Astrocyte (in vitro differentiated cells and primary cell): ENCODE data around the gene TUT4. TPM values are rescaled to one million over a fixed set of nuclear protein-coding genes. Genes with fewer than 3 reads are reported as not detected.

Source experiments
- DNase-seq: peaks from one replicate; pipeline ENCODE4 v3.0.0-alpha.2; 2010; ENCODE audit warnings: low read depth
- FAIRE-seq: peaks from 2 replicates; lab custom pipeline; 2011; peaks lifted over from hg19 to GRCh38; lab: Jason Lieb, UNC
- H2AFZ ChIP-seq: 2 replicates; pipeline ENCODE4 v1.6.0; 2012; ENCODE audit warnings: low read depth, low read length, inconsistent platforms
- H3K27ac ChIP-seq: 2 replicates; pipeline ENCODE4 v1.5.1; 2011; ENCODE audit warnings: low read depth, low read length, inconsistent platforms
- H3K27me3 ChIP-seq: 2 replicates; pipeline ENCODE4 v1.6.0; 2011; ENCODE audit warnings: low read length, inconsistent platforms; ENCODE audit not compliant: insufficient read depth
- H3K36me3 ChIP-seq: 2 replicates; pipeline ENCODE4 v1.5.1; 2011; ENCODE audit warnings: low read length, inconsistent platforms; ENCODE audit not compliant: insufficient read depth
- H3K4me1 ChIP-seq: 2 replicates; pipeline ENCODE4 v1.5.1; 2011; ENCODE audit warnings: low read length, inconsistent platforms; ENCODE audit not compliant: insufficient read depth
- H3K4me2 ChIP-seq: 2 replicates; pipeline ENCODE4 v1.6.0; 2012; ENCODE audit warnings: low read length, inconsistent platforms
- H3K4me3 ChIP-seq: 2 replicates; pipeline ENCODE4 v1.5.1; 2011; ENCODE audit warnings: low read depth, mild to moderate bottlenecking, low read length, inconsistent platforms; ENCODE audit not compliant: insufficient read depth
- H3K79me2 ChIP-seq: 2 replicates; pipeline ENCODE4 v1.6.0; 2012; ENCODE audit warnings: mild to moderate bottlenecking, low read length, inconsistent platforms; ENCODE audit not compliant: insufficient read depth
- H3K9ac ChIP-seq: 2 replicates; pipeline ENCODE4 v1.6.0; 2012; ENCODE audit warnings: mild to moderate bottlenecking, low read length, inconsistent platforms
- H3K9me3 ChIP-seq: 2 replicates; pipeline ENCODE4 v1.5.1; 2012; ENCODE audit warnings: low read depth, mild to moderate bottlenecking, low read length, inconsistent platforms; ENCODE audit not compliant: insufficient read depth
- H4K20me1 ChIP-seq: 2 replicates; pipeline ENCODE4 v1.6.0; 2012; ENCODE audit warnings: low read length, inconsistent platforms; ENCODE audit not compliant: insufficient read depth
- H3K27ac Mint-ChIP-seq: one replicate; pipeline ENCODE4 v1.8.0; 2021; ENCODE audit warnings: mild to moderate bottlenecking, mixed read lengths; ENCODE audit not compliant: unreplicated experiment
- H3K27me3 Mint-ChIP-seq: one replicate; pipeline ENCODE4 v1.8.0; 2021; ENCODE audit warnings: low read depth, mixed read lengths; ENCODE audit not compliant: unreplicated experiment
- H3K36me3 Mint-ChIP-seq: one replicate; pipeline ENCODE4 v1.8.0; 2021; ENCODE audit warnings: low read depth, mixed read lengths; ENCODE audit not compliant: unreplicated experiment
- H3K4me1 Mint-ChIP-seq: one replicate; pipeline ENCODE4 v1.8.0; 2021; ENCODE audit warnings: low read depth, mixed read lengths; ENCODE audit not compliant: unreplicated experiment
- H3K4me3 Mint-ChIP-seq: one replicate; pipeline ENCODE4 v1.8.0; 2021; ENCODE audit warnings: mild to moderate bottlenecking, moderate library complexity, mixed read lengths; ENCODE audit not compliant: unreplicated experiment
- H3K9me3 Mint-ChIP-seq: one replicate; pipeline ENCODE4 v1.8.0; 2021; ENCODE audit warnings: mild to moderate bottlenecking, mixed read lengths; ENCODE audit not compliant: unreplicated experiment
- CTCF ChIP-seq: IDR thresholded peaks from 2 replicates; pipeline ENCODE4 v1.5.1; 2011; ENCODE audit warnings: low read depth, mild to moderate bottlenecking, inconsistent platforms, low read length, moderate library complexity; ENCODE audit not compliant: insufficient read depth
- EZH2 ChIP-seq: IDR thresholded peaks from 2 replicates; pipeline ENCODE4 v1.6.1; 2012; ENCODE audit warnings: mild to moderate bottlenecking, low read length, inconsistent platforms; ENCODE audit not compliant: insufficient read depth
- total RNA-seq: library from RNA; stranded (reverse); gene quantifications from 2 replicates; pipeline ENCODE4 v1.2.1, GENCODE V29; 2021

TUT4 gene
- total RNA-seq, 1 donor from 2014 or later = 47.0 TPM

GRCh38 chr1:52576074-52576473 is 23.2 kb upstream of the TUT4 start:
- no peak overlapping the region for H3K27ac Mint-ChIP-seq
- Histone ChIP-seq H3K79me2 (no peaks in the 10 kb centered on the region), H3K4me1 (peaks cover 7% of the 10 kb centered on the region), H3K4me3 (no peak overlapping the region), H3K36me3 (no peaks in the 10 kb centered on the region), H3K27me3 (no peaks in the 10 kb centered on the region), H3K4me2 (no peak overlapping the region), H3K9ac (no peak overlapping the region), H3K9me3 (no peaks in the 10 kb centered on the region), H2AFZ (no peak overlapping the region), H4K20me1 (no peaks in the 10 kb centered on the region), H3K27ac (no peak overlapping the region)
- FAIRE-seq (no peak), DNase-seq (no peak)
- H3K36me3 Mint-ChIP-seq = no peaks in the 10 kb centered on the region
- H3K4me3 Mint-ChIP-seq = no peak overlapping the region
- TF ChIP-seq CTCF = no peak
- no peak for TF ChIP-seq EZH2
- H3K27me3 Mint-ChIP-seq = peaks cover 7% of the 10 kb centered on the region
- peaks cover 3% of the 10 kb centered on the region for H3K9me3 Mint-ChIP-seq
- peaks cover 8% of the 10 kb centered on the region for H3K4me1 Mint-ChIP-seq

- peak overlapping the region; percentile 4 for H3K4me3 Mint-ChIP-seq
- Histone ChIP-seq H3K27me3 (no peaks in the 10 kb centered on the region), H2AFZ (no peak overlapping the region), H3K4me2 (peak overlapping the region; percentile 39), H4K20me1 (no peaks in the 10 kb centered on the region), H3K27ac (no peak overlapping the region), H3K4me1 (peaks cover 7% of the 10 kb centered on the region), H3K79me2 (no peaks in the 10 kb centered on the region), H3K4me3 (no peak overlapping the region), H3K36me3 (no peaks in the 10 kb centered on the region), H3K9ac (no peak overlapping the region), H3K9me3 (no peaks in the 10 kb centered on the region)
- DNase-seq (peak; percentile 99), FAIRE-seq (peak; percentile 67)
- TF ChIP-seq EZH2 (no peak), CTCF (no peak)
- H3K9me3 Mint-ChIP-seq = peaks cover 3% of the 10 kb centered on the region
- H3K36me3 Mint-ChIP-seq = no peaks in the 10 kb centered on the region
- peaks cover 7% of the 10 kb centered on the region for H3K27me3 Mint-ChIP-seq
- peak overlapping the region; percentile 11 for H3K27ac Mint-ChIP-seq
- H3K4me1 Mint-ChIP-seq = peaks cover 8% of the 10 kb centered on the region
These were observed 21.7 kb upstream of the TUT4 start for GRCh38 chr1:52574594-52574993.

GRCh38 chr1:52572387-52572786 is 19.5 kb upstream of the TUT4 start:
- DNase-seq (no peak), FAIRE-seq (no peak)
- peaks cover 7% of the 10 kb centered on the region for H3K4me1 ChIP-seq
- no peaks in the 10 kb centered on the region for H3K36me3 ChIP-seq
- H3K79me2 ChIP-seq = no peaks in the 10 kb centered on the region
- TF ChIP-seq EZH2 = no peak
- TF ChIP-seq CTCF = no peak
- H3K4me3 Mint-ChIP-seq = no peak overlapping the region
- H3K36me3 Mint-ChIP-seq = no peaks in the 10 kb centered on the region
- H3K9me3 ChIP-seq = no peaks in the 10 kb centered on the region
- no peak overlapping the region for H2AFZ ChIP-seq
- peaks cover 3% of the 10 kb centered on the region for H3K27me3 Mint-ChIP-seq
- no peak overlapping the region for H3K27ac Mint-ChIP-seq
- H3K9me3 Mint-ChIP-seq = no peaks in the 10 kb centered on the region
- peaks cover 14% of the 10 kb centered on the region for H3K4me1 Mint-ChIP-seq
- no peaks in the 10 kb centered on the region for H3K27me3 ChIP-seq
- no peak overlapping the region for H3K27ac ChIP-seq
- H3K4me3 ChIP-seq = no peak overlapping the region
- H4K20me1 ChIP-seq = no peaks in the 10 kb centered on the region
- H3K4me2 ChIP-seq = no peak overlapping the region
- no peak overlapping the region for H3K9ac ChIP-seq
